DND-41 (cell line): Measurements from ENCODE around the gene FN3K.

Experiments used
- ATAC-seq: fragments of 200-7000 bp; cut with Tn5 transposase; 3 replicates; pipeline ENCODE4 v1.9.1; 2021; ENCODE audit warnings: low read depth; ENCODE audit not compliant: insufficient read depth
- DNase-seq: peaks from one replicate; pipeline ENCODE4 v3.0.0-alpha.2; 2020
- H2AFZ ChIP-seq: 2 replicates; pipeline ENCODE4 v1.6.0; 2012; ENCODE audit warnings: low read depth, low read length
- H3K27ac ChIP-seq: 2 replicates; pipeline ENCODE4 v1.5.1; 2012; ENCODE audit warnings: low read length, inconsistent platforms
- H3K27me3 ChIP-seq: fragments of 200-600 bp; sonication (generic); 2 replicates; pipeline ENCODE4 v1.6.0; 2012; ENCODE audit warnings: low read length, mild to moderate bottlenecking, inconsistent platforms; ENCODE audit not compliant: insufficient read depth, poor library complexity
- H3K36me3 ChIP-seq: 2 replicates; pipeline ENCODE4 v1.5.1; 2012; ENCODE audit warnings: low read length, inconsistent platforms; ENCODE audit not compliant: insufficient read depth
- H3K4me1 ChIP-seq: 2 replicates; pipeline ENCODE4 v1.5.1; 2012; ENCODE audit warnings: mild to moderate bottlenecking, low read length; ENCODE audit not compliant: insufficient read depth
- H3K4me2 ChIP-seq: 2 replicates; pipeline ENCODE4 v1.6.0; 2012; ENCODE audit warnings: mild to moderate bottlenecking, moderate library complexity, low read length, inconsistent platforms; ENCODE audit not compliant: insufficient read depth
- H3K4me3 ChIP-seq, 2 experiments: fragments of 200-600 bp in 1 of 2; shearing (Covaris generic) in 1 of 2; 2 replicates each; pipeline ENCODE4 v1.5.1; 2012 to 2016; ENCODE audit warnings: inconsistent platforms in 2 of 2, low read length in 2 of 2, mild to moderate bottlenecking in 2 of 2, low read depth in 1 of 2, moderate library complexity in 1 of 2
- H3K79me2 ChIP-seq: 2 replicates; pipeline ENCODE4 v1.6.0; 2012; ENCODE audit warnings: low read length, inconsistent platforms; ENCODE audit not compliant: insufficient read depth
- H3K9ac ChIP-seq: 2 replicates; pipeline ENCODE4 v1.6.0; 2012; ENCODE audit warnings: low read depth, mild to moderate bottlenecking, inconsistent platforms, low read length, moderate library complexity
- H3K9me3 ChIP-seq: 2 replicates; pipeline ENCODE4 v1.5.1; 2012; ENCODE audit warnings: low read length, moderate library complexity, mild to moderate bottlenecking, inconsistent platforms; ENCODE audit not compliant: insufficient read depth, severe bottlenecking
- H4K20me1 ChIP-seq: 2 replicates; pipeline ENCODE4 v1.6.0; 2012; ENCODE audit warnings: low read length; ENCODE audit not compliant: insufficient read depth
- EZH2 ChIP-seq: IDR thresholded peaks from 3 replicates; pipeline ENCODE4 v1.6.1; 2012; ENCODE audit warnings: borderline replicate concordance, low read depth, mild to moderate bottlenecking, moderate library complexity, low read length, inconsistent platforms; ENCODE audit not compliant: severe bottlenecking
- TF ChIP-seq, protein P1 (sequence below): IDR thresholded peaks from 2 replicates; pipeline ENCODE4 v1.5.1; 2012; ENCODE audit warnings: borderline replicate concordance, low read length, moderate library complexity, mild to moderate bottlenecking; ENCODE audit not compliant: poor library complexity, severe bottlenecking; ENCODE audit errors: extremely low read depth

Gene FN3K

GRCh38 chr17:82710499-82711232 lies 24.7 kb upstream of the FN3K start:
- no peak overlapping the region for H3K9ac ChIP-seq
- ATAC-seq: no peak

GRCh38 chr17:82713071-82713723 lies 22.2 kb upstream of the FN3K start:
- H4K20me1 ChIP-seq: peaks cover 11% of the 10 kb centered on the region
- no peak overlapping the region for H3K4me2 ChIP-seq
- no peaks in the 10 kb centered on the region for H3K27me3 ChIP-seq
- H3K79me2 ChIP-seq: peaks cover 14% of the 10 kb centered on the region
- DNase-seq: no peak
- H3K27ac ChIP-seq: no peak overlapping the region
- H3K36me3 ChIP-seq: peaks cover 6% of the 10 kb centered on the region
- no peaks in the 10 kb centered on the region for H3K9me3 ChIP-seq
- H3K4me1 ChIP-seq: peaks cover 20% of the 10 kb centered on the region
- no peak overlapping the region for H3K9ac ChIP-seq
- TF ChIP-seq EZH2: no peak
- TF ChIP-seq, protein P1, sequence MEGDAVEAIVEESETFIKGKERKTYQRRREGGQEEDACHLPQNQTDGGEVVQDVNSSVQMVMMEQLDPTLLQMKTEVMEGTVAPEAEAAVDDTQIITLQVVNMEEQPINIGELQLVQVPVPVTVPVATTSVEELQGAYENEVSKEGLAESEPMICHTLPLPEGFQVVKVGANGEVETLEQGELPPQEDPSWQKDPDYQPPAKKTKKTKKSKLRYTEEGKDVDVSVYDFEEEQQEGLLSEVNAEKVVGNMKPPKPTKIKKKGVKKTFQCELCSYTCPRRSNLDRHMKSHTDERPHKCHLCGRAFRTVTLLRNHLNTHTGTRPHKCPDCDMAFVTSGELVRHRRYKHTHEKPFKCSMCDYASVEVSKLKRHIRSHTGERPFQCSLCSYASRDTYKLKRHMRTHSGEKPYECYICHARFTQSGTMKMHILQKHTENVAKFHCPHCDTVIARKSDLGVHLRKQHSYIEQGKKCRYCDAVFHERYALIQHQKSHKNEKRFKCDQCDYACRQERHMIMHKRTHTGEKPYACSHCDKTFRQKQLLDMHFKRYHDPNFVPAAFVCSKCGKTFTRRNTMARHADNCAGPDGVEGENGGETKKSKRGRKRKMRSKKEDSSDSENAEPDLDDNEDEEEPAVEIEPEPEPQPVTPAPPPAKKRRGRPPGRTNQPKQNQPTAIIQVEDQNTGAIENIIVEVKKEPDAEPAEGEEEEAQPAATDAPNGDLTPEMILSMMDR: no peak
- no peak overlapping the region for H3K4me3 ChIP-seq
- H2AFZ ChIP-seq: no peak overlapping the region
- no peak for ATAC-seq

More at GRCh38 chr17:82710499-82711232, 24.7 kb upstream of the FN3K start:
- no peak overlapping the region for H3K4me3 ChIP-seq
- H3K27ac ChIP-seq: no peak overlapping the region
- DNase-seq: no peak
- no peaks in the 10 kb centered on the region for H3K27me3 ChIP-seq
- no peaks in the 10 kb centered on the region for H3K9me3 ChIP-seq
- H3K4me2 ChIP-seq: no peak overlapping the region
- peaks cover 2% of the 10 kb centered on the region for H3K4me1 ChIP-seq
- no peaks in the 10 kb centered on the region for H4K20me1 ChIP-seq
- no peak overlapping the region for H2AFZ ChIP-seq
- no peaks in the 10 kb centered on the region for H3K79me2 ChIP-seq
- H3K36me3 ChIP-seq: no peaks in the 10 kb centered on the region
- TF ChIP-seq, protein P1: no peak
- no peak for TF ChIP-seq EZH2

GRCh38 chr17:82716203-82717010 lies 19.0 kb upstream of the FN3K start, which contains the start of gene FN3KRP:
TSS of gene FN3KRP (plus strand) at chr17:82716706. CDS start at chr17:82716756, 50 bp downstream.
- H3K4me1 ChIP-seq: peaks cover 27% of the 10 kb centered on the region
- peaks cover 18% of the 10 kb centered on the region for H3K79me2 ChIP-seq
- ATAC-seq: peak; percentile 90
- peak within 1 kb of the TSS; percentile 94 for H2AFZ ChIP-seq
- H3K27me3 ChIP-seq: no peaks in the 10 kb centered on the region
- H3K4me2 ChIP-seq: peak within 1 kb of the TSS; percentile 96
- DNase-seq: peak; percentile 96
- H4K20me1 ChIP-seq: peaks cover 15% of the 10 kb centered on the region
- H3K9ac ChIP-seq: peak within 1 kb of the TSS; percentile 76
- peak within 1 kb of the TSS; percentile 89 to 100 for H3K4me3 ChIP-seq
- peak within 1 kb of the TSS; percentile 80 for H3K27ac ChIP-seq
- peaks cover 33% of the 10 kb centered on the region for H3K36me3 ChIP-seq
- TF ChIP-seq EZH2: no peak
- TF ChIP-seq, protein P1: no peak
- no peaks in the 10 kb centered on the region for H3K9me3 ChIP-seq
